HG02798 (cell line): ENCODE measurements around the gene NXT1.
A peak's percentile ranks its signal among the peaks of the same experiment; 100 is the strongest.
"Not testable (repeated sequence)": the region's sequence is repeated elsewhere in the genome, so short reads cannot be mapped to it uniquely, and the experiment has no call there.

ENCODE experiments used
- ATAC-seq: cut with Tn5 transposase; IDR thresholded peaks from one replicate; pipeline ENCODE4 v1.9.1; 2021; ENCODE audit warnings: mild to moderate bottlenecking; ENCODE audit not compliant: unreplicated experiment, poor library complexity

Gene NXT1

DNA sequence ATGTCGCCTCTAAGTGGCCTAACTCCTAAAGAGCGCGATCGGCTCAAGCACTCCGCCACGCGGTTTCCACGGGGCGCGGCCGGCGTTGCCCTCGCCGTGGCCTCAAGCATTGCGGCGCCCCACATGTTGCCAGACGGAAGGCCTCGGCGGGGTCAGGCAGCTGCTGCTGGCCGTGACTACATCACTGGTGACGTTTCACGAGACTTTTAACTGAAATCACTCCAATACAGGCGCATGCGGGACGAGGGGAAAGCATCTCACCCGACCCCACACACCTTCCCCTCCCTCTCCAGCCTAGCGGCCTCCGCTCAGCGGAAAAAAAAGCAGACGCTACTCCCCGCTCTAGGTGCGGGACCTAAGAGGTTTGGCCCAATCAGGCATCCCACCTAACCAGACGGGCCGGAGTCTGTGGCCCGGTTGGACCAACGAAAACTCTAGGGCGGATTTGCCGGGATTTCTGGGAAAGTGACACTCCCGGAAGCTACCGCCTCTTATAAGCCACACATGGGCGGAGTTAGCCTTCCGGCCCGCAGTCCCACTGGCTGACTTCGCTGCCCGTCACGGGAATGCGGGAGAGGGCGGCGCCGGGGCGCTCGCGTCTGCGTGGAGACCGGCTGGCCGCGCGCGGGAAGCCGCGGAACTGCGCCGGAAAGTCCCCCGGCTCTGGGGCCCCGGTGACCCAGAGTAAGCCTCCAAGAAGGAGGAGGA is at the start of gene NXT1:
Gene NXT1 (plus strand): TSS at position 596 of the 708 bp plus-strand sequence. CDS start 3,251 bp downstream, outside the sequence.
- peak; percentile 88 for ATAC-seq

DNA sequence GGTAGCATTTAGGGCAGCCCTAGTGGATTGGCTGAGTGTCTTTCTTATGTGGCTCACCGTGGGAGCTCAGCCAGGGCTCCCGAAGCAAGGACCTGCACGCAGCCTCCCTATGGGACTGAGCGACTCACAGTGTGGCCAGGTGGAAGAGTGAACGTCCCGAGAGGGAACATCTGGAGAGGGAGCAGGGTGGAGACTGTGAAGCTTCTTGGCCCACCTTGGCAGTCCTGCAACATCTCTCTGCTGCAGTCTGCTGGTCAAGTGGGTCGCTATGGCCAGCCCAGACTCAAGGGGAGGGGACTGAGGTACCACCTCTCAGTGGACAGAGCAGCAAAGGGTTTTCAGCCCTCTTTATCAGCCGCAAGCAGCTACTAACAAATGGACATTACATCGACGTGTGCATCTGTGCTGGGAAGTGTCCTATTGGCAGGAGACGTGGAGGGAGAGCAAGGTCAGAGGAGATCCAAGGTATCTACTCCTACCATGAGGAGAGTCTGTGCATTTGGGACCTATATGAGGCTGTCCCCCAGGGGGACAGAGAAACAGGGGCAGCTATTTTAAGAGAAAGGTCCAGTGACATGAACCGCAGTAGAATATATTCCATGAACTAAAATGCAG is 49.0 kb upstream of the NXT1 start:
- no peak for ATAC-seq

DNA sequence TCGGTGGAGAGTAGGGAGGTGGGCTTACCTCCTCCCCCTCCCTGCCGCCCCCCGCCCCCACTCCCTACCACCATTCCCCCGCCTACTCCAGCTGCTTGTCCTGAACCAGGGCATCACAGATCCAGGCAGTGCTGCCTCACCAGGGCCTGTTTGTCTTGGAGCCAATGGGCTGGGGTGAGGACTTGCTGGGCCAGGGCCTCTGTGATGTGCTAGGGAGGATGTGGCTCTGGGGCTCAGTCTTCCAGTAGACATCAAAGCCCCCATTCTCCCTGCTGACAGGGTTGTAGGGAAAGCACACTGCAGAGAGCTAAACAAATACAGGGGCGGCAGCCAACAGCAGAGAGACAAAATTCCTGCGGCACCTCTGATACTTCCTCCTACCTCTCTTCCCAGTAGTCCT is 48.2 kb upstream of the NXT1 start:
- ATAC-seq, result no peak

DNA sequence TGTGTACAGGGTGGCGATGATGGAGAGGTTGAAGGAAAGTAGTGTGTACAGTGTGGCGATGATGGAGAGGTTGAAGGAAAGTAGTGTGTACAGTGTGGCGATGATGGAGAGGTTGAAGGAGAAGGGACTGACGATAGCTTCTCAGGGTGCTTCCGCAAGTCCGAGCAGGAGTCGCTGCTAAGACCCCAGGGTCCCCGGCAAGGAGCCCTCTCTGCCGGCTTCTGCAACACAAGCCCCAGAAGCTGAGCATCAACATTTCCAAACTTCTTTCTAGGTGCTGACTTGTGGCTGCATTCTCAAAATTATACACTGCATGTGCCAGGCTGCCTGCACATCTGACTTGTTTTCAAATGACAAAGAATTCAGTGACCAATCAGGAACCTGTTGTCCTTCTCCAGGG is 47.8 kb upstream of the NXT1 start:
- ATAC-seq, result no peak

DNA sequence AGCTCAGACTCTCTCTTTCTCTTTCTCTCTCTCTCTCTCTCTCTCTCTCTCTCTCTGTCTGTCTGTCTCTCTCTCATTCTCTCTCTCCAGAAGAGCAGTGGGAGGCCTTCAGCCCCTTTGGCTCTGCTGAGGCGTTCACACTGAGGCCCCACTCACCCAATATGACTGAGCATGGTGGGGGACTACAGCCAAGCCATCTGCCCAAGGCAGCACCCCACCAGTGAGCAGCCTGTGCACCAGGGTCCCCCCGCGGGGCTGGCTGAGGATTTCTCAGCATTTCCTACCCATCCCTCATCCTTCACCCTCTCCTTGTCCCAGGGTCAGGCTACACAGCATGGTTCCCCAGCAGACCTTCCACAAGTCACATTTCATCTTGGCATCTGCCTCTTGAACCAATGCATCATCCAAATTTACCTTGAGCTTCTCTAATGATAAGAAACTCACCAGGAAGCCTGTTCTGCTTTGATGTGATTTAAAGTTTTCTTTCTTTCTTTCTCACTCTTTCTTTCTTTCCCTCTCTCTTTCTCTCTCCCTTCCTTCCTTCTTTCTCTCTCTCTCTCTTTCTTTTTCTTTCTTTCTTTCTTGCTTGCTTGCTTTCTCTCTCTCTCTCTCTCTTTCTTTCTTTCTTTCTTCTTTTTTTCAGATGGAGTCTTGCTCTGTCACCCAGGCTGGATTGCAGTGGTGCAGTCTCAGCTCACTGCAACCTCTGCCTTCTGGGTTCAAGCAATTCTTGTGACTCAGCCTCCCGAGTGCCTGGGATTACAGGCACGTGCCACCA is 47.1 kb upstream of the NXT1 start:
- no peak for ATAC-seq

DNA sequence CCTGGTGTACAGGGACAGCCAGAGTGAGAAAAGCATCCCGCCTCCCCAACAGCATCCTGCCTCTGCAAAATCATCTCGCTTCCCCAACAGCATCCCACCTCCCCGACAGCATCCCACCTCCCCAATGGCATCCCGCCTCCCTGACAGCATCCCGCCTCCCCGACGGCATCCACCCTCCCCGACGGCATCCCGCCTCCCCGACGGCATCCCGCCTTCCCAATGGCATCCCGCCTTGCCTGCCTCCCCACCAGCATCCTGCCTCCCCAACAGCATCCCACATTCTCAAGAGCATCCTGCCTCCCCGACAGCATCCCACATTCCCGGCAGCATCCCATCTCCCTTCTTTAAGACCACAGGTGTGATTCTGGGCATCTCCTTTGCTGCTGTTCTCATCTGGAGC is 46.0 kb upstream of the NXT1 start:
- ATAC-seq, result no peak

DNA sequence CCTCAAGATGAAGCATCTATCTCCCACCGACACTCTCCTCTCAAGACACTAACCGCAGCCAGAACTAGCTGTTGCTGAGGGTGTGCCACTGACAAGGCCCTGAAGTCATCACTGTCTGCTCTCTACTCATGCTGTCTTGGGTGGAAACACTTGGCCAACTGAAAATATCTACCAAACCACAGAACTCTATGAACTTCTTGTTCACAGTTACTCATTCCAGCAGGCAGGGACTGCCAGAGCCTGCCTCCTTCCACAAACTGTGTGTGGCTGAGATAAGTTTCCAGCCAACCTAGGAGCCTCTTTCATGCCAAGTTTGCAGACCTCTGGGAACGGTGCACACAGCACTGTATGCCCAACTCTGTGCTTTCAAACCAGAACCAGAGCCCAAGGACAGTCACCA is 45.5 kb upstream of the NXT1 start:
- ATAC-seq, result no peak

DNA sequence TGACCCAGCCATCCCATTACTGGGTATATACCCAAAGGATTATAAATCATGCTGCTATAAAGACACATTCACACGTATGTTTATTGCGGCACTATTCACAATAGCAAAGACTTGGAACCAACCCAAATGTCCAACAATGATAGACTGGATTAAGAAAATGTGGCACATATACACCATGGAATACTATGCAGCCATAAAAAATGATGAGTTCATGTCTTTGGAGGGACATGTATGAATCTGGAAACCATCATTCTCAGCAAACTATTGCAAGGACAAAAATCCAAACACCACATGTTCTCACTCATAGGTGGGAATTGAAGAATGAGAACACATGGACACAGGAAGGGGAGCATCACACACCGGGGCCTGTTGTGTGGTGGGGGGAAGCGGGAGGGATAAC is 43.2 kb upstream of the NXT1 start:
- not testable (repeated sequence) for ATAC-seq

DNA sequence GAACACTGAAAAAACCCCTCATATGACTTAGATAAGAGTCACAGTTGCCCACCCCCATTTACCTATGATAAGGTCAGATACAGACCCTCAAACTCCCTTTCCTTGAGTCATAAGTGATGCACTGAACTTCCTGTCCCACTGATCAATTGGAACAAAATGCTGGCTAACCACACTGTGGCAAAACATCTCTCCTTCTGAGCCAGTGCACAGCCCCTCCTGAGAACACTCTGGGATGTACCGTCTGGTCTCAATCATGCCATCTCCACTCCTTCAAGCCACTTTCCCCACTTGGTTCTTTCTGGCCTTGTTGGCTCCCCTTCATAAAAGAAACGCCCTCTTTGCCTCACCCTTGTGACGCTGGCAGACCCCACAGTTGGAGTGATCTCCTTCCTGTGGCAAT is 42.6 kb upstream of the NXT1 start:
- ATAC-seq, result no peak

DNA sequence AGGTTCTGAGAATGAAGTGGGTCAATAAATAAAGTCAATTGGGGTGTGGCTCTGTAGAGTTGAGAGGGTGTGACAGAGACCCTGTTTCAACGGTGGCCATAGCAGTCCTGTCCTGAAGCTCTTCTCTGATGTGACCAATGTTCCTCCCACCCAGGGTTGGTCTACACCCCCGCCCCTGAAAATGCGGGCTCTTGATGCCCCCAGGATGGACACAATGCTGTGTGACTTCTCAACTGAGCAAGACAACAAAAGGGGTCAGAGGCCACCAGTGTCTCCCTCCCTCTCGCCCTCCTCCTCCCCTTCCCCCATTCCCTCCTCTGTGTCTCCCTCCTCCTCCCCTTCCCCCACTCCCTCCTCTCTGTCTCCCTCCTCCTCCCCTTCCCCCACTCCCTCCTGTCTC is 41.7 kb upstream of the NXT1 start:
- ATAC-seq, result no peak

DNA sequence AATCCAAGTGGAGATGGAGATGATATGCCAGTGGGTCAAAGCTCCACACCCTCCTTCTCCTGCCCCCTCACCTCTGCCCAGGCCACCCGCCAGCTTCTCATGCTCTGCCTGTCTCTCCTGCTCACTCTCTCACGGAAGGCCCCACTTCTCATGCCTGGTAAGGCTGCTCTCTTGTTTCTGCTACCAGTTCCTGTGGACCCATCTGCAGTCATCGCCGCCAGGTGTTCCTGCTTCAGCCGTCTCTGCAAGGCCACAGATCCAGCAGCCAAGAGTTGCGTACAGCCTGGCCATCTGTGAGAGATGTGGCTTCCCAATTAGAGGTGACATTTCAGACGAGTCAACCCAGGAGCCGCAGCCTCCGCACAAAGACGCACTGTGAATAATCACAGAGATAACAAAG is 40.8 kb upstream of the NXT1 start:
- no peak for ATAC-seq

DNA sequence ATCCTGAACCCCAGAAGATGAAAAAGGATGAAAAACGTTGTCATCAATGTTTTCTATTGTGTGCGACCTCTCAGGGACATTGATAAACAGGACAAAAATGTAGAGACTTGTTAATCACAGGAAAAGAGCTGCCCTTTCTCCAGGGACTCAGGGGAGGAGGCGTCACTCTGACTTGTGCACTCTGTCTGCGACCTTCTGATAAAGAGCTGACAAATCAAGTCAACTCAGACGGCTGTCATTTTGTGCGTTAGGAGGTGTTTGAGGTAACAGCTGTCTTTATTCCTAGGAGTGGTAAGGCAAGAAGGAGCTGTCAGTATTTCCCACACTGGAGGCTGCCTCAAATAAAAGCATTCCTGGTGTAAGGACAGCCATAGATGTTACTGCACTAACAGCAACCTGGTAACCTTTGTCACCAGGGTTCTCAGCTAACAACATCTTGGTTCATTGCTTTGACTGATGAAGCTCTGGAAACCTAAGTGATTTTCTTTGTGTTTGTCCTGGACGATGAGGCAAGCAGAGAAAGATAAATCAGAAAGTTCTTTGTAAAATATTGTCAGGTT is 38.6 kb upstream of the NXT1 start:
- no peak for ATAC-seq

DNA sequence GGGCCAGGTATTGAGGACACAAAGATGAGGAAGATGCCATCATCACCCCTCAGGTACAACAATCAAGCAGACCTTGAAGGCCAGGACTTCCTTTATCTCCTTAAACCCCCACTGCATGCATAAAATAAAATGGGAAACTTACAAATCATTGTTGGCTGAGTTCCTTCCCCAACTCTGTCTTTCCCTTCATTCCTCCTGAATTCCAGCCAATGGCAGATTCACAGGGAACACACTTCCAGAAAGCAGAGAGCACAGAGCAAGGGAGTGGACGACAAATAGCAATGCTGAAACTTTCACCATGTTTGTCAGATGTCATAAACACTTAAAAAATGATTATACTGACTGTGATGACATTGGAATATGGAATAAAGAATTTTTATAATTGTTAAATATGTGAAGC is 37.3 kb upstream of the NXT1 start:
- ATAC-seq, result no peak

DNA sequence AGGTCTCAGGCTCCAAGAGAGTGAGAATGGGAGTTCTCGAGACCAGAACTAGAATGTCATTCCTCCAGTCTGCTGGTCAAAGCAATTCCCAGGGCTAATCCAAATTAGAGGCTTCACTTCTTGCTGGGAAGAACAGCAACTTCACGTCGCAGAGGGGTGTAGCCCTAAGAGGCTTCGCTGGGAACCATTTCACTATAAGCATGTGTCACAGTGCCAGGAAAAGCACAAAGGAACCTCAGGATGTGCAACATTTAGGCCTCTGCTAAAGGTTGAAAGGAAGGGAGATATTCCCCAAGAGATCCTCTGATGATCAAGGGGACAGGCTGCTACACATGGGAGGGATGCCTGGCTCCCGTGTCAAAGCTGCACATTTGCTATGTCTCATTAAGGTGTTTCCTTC is 35.9 kb upstream of the NXT1 start:
- no peak for ATAC-seq

DNA sequence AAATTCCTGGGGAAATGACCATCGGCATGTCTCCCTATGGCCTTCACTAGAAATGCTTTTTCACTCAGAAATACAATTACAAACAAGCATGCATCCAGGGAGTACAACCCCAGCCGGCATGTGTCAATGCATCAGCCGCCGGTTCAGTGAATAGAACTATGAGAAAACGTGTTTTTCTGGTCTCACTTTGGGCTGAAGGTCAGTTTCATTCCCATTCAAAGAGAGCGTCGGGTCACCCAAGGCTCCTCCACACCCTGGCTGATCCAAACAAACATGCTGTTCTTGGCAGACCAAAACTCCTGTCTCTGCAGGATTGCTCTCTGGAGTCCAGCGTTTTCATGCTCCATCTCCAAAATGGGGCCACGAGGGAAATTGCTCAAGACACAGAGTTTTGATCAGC is 35.5 kb upstream of the NXT1 start:
- no peak for ATAC-seq

DNA sequence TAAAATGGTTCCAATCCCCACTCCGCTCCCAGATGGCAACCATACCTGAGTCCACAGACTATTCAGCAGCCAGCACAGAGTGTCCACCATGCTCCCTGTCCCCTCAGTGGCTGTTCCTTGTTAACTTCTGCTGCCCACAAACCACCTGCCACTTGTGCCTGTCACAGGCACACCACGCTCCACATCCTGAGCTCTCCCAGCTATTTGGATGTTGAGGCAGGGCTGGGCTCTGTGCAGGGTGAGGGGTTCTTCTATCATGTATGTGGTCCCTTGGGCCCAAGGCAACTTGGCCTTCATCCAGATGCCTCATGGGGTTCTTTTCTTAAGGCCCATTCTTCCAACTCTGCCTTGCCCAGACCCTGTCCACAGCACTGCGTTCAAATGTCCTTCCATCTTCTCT is 34.0 kb upstream of the NXT1 start:
- ATAC-seq, result no peak

DNA sequence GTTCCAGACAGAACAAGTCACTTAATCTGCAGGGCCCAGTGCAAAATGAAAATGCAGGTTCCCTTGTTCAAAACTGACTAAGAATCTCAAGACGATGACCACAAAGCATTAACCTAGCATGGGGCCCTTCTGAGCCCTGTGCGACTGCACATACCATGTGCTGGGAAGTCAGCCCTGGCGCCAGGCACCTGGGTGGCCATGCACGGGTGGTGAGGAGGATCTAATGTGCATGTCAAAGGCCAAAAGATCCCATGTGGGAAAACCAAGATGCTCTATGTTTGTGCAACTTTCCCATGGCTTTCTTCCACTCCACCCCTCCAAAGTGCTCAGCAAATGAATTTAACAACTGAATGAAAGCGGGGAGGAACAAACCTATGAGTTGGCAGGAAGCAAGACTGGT is 33.5 kb upstream of the NXT1 start:
- ATAC-seq, result no peak

DNA sequence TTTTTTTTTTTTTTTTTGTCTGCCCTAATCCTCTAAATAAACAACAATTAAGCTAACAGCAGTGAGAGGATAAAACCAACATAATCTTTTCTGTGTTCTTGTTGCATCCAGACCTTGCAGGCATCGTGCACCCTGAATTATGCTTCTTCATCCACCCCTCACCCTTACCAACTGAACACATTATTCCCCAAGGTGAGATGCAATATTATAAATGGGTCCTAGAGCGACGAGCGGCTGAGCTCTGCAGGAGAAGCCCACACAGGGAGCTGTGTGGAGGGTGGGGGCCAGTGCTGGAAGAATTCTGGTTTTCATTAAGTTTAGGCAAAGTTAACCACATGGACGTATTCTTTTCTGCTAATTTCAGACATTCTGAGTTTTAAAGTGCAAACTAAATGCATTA is 32.2 kb upstream of the NXT1 start:
- no peak for ATAC-seq

DNA sequence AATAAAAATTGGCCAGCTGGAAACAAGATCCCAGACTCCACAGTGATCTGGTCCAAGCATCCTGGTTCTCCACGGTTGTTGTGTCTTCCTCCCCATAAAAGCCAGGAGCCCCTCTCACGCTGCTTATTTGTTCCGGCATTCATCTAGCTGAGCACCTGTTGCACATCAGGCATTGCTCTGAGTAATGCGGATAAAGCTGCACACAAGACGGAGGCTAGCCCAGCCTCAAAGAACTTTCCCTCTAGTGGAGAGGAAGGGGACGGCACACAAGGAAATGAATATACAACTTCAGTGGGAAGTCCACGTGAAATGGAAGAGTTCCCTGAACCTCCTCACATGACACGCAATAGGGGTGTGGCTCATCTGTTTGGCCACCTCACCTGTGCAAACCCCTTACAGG is 30.3 kb upstream of the NXT1 start:
- no peak for ATAC-seq

DNA sequence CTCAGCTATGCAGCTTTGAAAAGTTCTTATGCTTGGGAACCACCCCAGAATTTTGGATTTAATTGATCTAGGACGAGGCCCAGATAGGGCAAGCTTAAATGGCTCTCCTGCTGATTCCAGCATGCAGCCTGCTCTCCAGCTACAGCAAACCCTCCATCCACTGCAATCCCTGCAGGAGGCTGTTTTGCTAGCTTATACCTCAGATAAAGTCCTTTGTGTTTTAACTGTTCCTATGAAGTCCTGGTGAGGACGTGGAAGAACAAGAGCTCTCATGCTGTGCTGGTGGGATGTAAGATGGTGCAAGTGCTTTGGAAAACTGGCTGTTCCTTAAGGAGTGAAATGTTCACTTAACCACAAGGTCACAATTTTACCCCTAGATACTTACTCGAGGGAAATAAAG is 25.5 kb upstream of the NXT1 start:
- ATAC-seq, result no peak

DNA sequence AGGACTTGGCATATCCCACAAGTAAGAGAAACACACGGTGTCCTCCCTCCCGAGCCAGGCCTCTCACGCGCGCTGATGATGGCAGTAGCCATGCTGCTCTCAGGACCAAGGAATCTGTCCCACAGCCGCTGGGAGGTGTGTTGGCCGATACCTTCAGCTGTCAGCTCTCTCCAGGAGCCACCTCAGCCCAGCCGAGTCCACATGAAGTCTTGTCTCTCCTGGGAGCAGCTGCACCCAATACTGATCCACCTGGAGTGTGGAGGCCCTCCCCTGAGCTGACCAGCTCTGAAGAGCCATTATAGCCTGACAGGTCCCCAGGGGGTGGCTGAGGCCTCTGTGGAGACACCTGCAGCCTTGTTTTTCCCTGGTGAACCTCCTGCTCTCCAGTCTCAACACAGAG is 23.8 kb upstream of the NXT1 start:
- no peak for ATAC-seq
